Lung (tissue), 12 donors: ENCODE measurements around the gene SLC6A18. TPM values are rescaled to one million over a fixed set of nuclear protein-coding genes. Genes with fewer than 3 reads are reported as not detected.
A peak's percentile ranks its signal among the peaks of the same experiment; 100 is the strongest.

Source experiments
- ATAC-seq: fragments of 200-7000 bp; cut with Tn5 transposase; one replicate; pipeline ENCODE4 v1.9.1; 2020; ENCODE audit warnings: moderate number of reproducible peaks; ENCODE audit not compliant: insufficient read depth, low FRiP score
- DNase-seq, 3 donors: peaks; one replicate each; pipeline ENCODE4 v3.0.0-alpha.2; 2013 to 2017
- H3K27ac ChIP-seq, 2 donors: one replicate each; pipeline ENCODE4 v1.5.1; 2013; ENCODE audit warnings: mild to moderate bottlenecking in 2 of 2, moderate library complexity in 2 of 2, control low read depth in 1 of 2, inconsistent platforms in 1 of 2, low read depth in 1 of 2, low read length in 1 of 2
- H3K27me3 ChIP-seq, 3 donors: one replicate each; pipeline ENCODE4 v1.5.1; 2013; ENCODE audit warnings: low read length in 2 of 3; ENCODE audit not compliant: control insufficient read depth in 3 of 3, insufficient read depth in 3 of 3
- H3K36me3 ChIP-seq, 4 donors: one replicate each; pipeline ENCODE4 v1.5.1; 2013; ENCODE audit warnings: low read length in 4 of 4, mild to moderate bottlenecking in 1 of 4, moderate library complexity in 1 of 4; ENCODE audit not compliant: control insufficient read depth in 4 of 4, insufficient read depth in 4 of 4
- H3K4me1 ChIP-seq, 5 donors: one replicate each; pipeline ENCODE4 v1.5.1; 2013; ENCODE audit warnings: low read length in 5 of 5, mild to moderate bottlenecking in 2 of 5, moderate library complexity in 1 of 5; ENCODE audit not compliant: control insufficient read depth in 5 of 5, insufficient read depth in 5 of 5
- H3K4me3 ChIP-seq: one replicate; pipeline ENCODE4 v1.5.1; 2013; ENCODE audit warnings: mild to moderate bottlenecking, control low read depth, moderate library complexity
- H3K9ac ChIP-seq, 2 donors: one replicate each; pipeline ENCODE4 v1.5.1; 2013; ENCODE audit warnings: low read length in 2 of 2, control low read depth in 1 of 2; ENCODE audit not compliant: insufficient read depth in 1 of 2
- H3K9me3 ChIP-seq, 4 donors: one replicate each; pipeline ENCODE4 v1.5.1; 2013; ENCODE audit warnings: low read length in 3 of 4, mild to moderate bottlenecking in 1 of 4, moderate library complexity in 1 of 4; ENCODE audit not compliant: control insufficient read depth in 4 of 4, insufficient read depth in 3 of 4
- CTCF ChIP-seq: IDR thresholded peaks from 2 replicates; pipeline ENCODE4 v1.5.1; 2012; ENCODE audit warnings: mild to moderate bottlenecking; ENCODE audit errors: control extremely low read depth, extremely low read depth
- WGBS, 2 donors: extraction: QIAGEN DNeasy Blood & Tissue Kit; methylation state at CpG; one replicate each; pipeline ENCODE4 v1.1.7; 2013; 5-methylcytosine and 5-hydroxymethylcytosine counted together
- polyA plus RNA-seq, 2 donors: library from polyadenylated mRNA; stranded (reverse); fragments of 200-250 nt; gene quantifications; one replicate each; pipeline ENCODE4 v1.2.1, GENCODE V29; 2013
- total RNA-seq, 2 donors: library from RNA; depleted of rRNA in 1 of 2; stranded (reverse); fragments of >200 nt in 1 of 2; gene quantifications; one replicate each; pipeline ENCODE4 v1.2.1, GENCODE V29; 2014 to 2021
- donor health status: control.
- donor health status: control.
- donor health status: Bipolar disorder and iron deficiency.
- donor health status: healthy.
- donor health status: DM: yes; HTN: yes; CAD: no.

The SLC6A18 gene
- total and polyA plus RNA-seq, 4 donors: not detected

GRCh38 chr5:1242733-1243486, 17.7 kb downstream of the SLC6A18 start:
- WGBS, 2 donors: 77 to 80% methylated on average over 14 of the region's 14 CpGs
- Histone ChIP-seq H3K36me3 (no peaks in the 10 kb centered on the region), H3K4me1 (no peaks in the 10 kb centered on the region), H3K9ac (no peak overlapping the region), H3K27me3 (peaks cover 0 to 28% (median 9%) of the 10 kb centered on the region in 3 donors), H3K4me3 (no peak overlapping the region), H3K27ac (no peak overlapping the region), H3K9me3 (no peaks in the 10 kb centered on the region)
- no peak for TF ChIP-seq CTCF
- no peak for DNase-seq
- no peak for ATAC-seq

- Histone ChIP-seq H3K4me3 (no peak overlapping the region), H3K9ac (no peak overlapping the region), H3K4me1 (no peaks in the 10 kb centered on the region), H3K27me3 (peaks cover 0 to 28% (median 9%) of the 10 kb centered on the region in 3 donors), H3K9me3 (no peaks in the 10 kb centered on the region), H3K27ac (no peak overlapping the region), H3K36me3 (no peaks in the 10 kb centered on the region)
- 53 to 54% methylated on average over 33 of the region's 33 CpGs for WGBS, 2 donors
- DNase-seq: peak in 1 of 3 donors; percentile 1
- ATAC-seq: no peak
- no peak for TF ChIP-seq CTCF
These were observed 18.4 kb downstream of the SLC6A18 start for GRCh38 chr5:1243487-1244130.

GRCh38 chr5:1244255-1244654, 19.1 kb downstream of the SLC6A18 start:
- no peak for DNase-seq
- no peak for TF ChIP-seq CTCF

More at GRCh38 chr5:1244255-1244654, 19.1 kb downstream of the SLC6A18 start:
- H3K4me3 ChIP-seq: no peak overlapping the region
- no peak overlapping the region for H3K27ac ChIP-seq
- no peaks in the 10 kb centered on the region for H3K4me1 ChIP-seq
- peaks cover 0 to 28% (median 9%) of the 10 kb centered on the region in 3 donors for H3K27me3 ChIP-seq
- H3K36me3 ChIP-seq: no peaks in the 10 kb centered on the region
- WGBS, 2 donors: 68 to 72% methylated on average over 21 of the region's 21 CpGs
- H3K9ac ChIP-seq: no peak overlapping the region
- H3K9me3 ChIP-seq: no peaks in the 10 kb centered on the region
- no peak for ATAC-seq
